HepG2 (cell line): ENCODE data around the gene KCTD13. TPM values are rescaled to one million over a fixed set of nuclear protein-coding genes. Genes with fewer than 3 reads are reported as not detected.

Source experiments
- GFI1 ChIP-seq: sonication (generic); formaldehyde crosslinking; IDR thresholded peaks from 2 replicates; pipeline ENCODE4 v1.5.0; 2020; ENCODE audit warnings: missing genetic modification reagents, mild to moderate bottlenecking, borderline replicate concordance
- HNF4A ChIP-seq: sonication (generic); formaldehyde crosslinking; IDR thresholded peaks from 2 replicates; pipeline ENCODE4 v1.4.0; 2020; ENCODE audit warnings: missing genetic modification reagents
- ISX ChIP-seq: sonication (generic); formaldehyde crosslinking; conservative IDR thresholded peaks from 2 replicates; pipeline ENCODE4 v1.5.0; 2020; ENCODE audit warnings: missing genetic modification reagents
- KDM2A ChIP-seq: sonication (generic); formaldehyde crosslinking; IDR thresholded peaks from 2 replicates; pipeline ENCODE4 v1.4.0; 2020; ENCODE audit warnings: low read depth, missing genetic modification reagents, borderline replicate concordance
- KLF6 ChIP-seq: IDR thresholded peaks from 2 replicates; pipeline ENCODE4 v1.8.0; 2016; ENCODE audit warnings: missing biosample characterization, missing genetic modification reagents
- NKX3-1 ChIP-seq: sonication (generic); formaldehyde crosslinking; IDR thresholded peaks from 2 replicates; pipeline ENCODE4 v1.5.0; 2020; ENCODE audit warnings: missing genetic modification reagents
- RBM39 ChIP-seq: fragments of 200-400 bp; formaldehyde crosslinking; IDR thresholded peaks from one replicate; pipeline ENCODE4 v1.6.1; 2018; ENCODE audit warnings: antibody characterized with exemption, mild to moderate bottlenecking, low read depth, low read length; ENCODE audit not compliant: poor library complexity, severe bottlenecking
- SCMH1 ChIP-seq: sonication (generic); formaldehyde crosslinking; IDR thresholded peaks from 2 replicates; pipeline ENCODE4 v1.9.0; 2021; ENCODE audit warnings: missing genetic modification reagents, mild to moderate bottlenecking, borderline replicate concordance
- TCF7 ChIP-seq: sonication (generic); IDR thresholded peaks from 2 replicates; pipeline ENCODE4 v1.6.1; 2016; ENCODE audit warnings: antibody characterized with exemption, low read depth
- U2AF2 ChIP-seq: fragments of 200-400 bp; formaldehyde crosslinking; IDR thresholded peaks from 2 replicates; pipeline ENCODE4 v1.6.1; 2017; ENCODE audit warnings: low read depth, mild to moderate bottlenecking, low read length
- WIZ ChIP-seq: sonication (generic); formaldehyde crosslinking; IDR thresholded peaks from 2 replicates; pipeline ENCODE4 v1.5.1; 2020; ENCODE audit warnings: mild to moderate bottlenecking, missing genetic modification reagents
- ZFP36L1 ChIP-seq: sonication (generic); formaldehyde crosslinking; IDR thresholded peaks from 2 replicates; pipeline ENCODE4 v1.8.0; 2022; ENCODE audit warnings: mild to moderate bottlenecking, missing genetic modification reagents, moderate library complexity
- ZFY ChIP-seq: sonication (generic); formaldehyde crosslinking; IDR thresholded peaks from 2 replicates; pipeline ENCODE4 v1.4.0; 2020; ENCODE audit warnings: missing genetic modification reagents
- ZNF24 ChIP-seq: fragments of 450-650 bp; IDR thresholded peaks from 2 replicates; pipeline ENCODE4 v1.6.1; 2017; ENCODE audit warnings: antibody characterized with exemption, mild to moderate bottlenecking
- ZNF460 ChIP-seq: sonication (generic); formaldehyde crosslinking; IDR thresholded peaks from 2 replicates; pipeline ENCODE4 v1.5.1; 2020; ENCODE audit warnings: missing genetic modification reagents, mild to moderate bottlenecking, borderline replicate concordance
- ZNF558 ChIP-seq: sonication (generic); formaldehyde crosslinking; IDR thresholded peaks from 2 replicates; pipeline ENCODE4 v1.9.0; 2022; ENCODE audit warnings: mild to moderate bottlenecking, missing genetic modification reagents, borderline replicate concordance
- ZNF720 ChIP-seq: sonication (generic); formaldehyde crosslinking; IDR thresholded peaks from 2 replicates; pipeline ENCODE4 v1.4.0; 2020; ENCODE audit warnings: missing genetic modification reagents
- ZNF841 ChIP-seq: sonication (generic); formaldehyde crosslinking; IDR thresholded peaks from 2 replicates; pipeline ENCODE4 v1.8.1; 2023; ENCODE audit warnings: missing genetic modification reagents, borderline replicate concordance
- polyA plus RNA-seq, 8 experiments: library from polyadenylated mRNA; depleted of rRNA in 3 of 8; stranded (reverse) in 7 of 8; unstranded in 1 of 8; fragments of >200 nt; fragmentation: Illumina TruSeq in 4 of 8; extraction: Trizol in 4 of 8; gene quantifications; 2 replicates each; pipeline versions ENCODE4 v1.2.1 to v1.2.3, GENCODE V29; 2011 to 2016; ENCODE audit warnings: low read depth in 4 of 8, missing spikeins in 1 of 8, mixed read lengths in 1 of 8; ENCODE audit not compliant: insufficient read depth in 1 of 8
- total RNA-seq, 5 experiments: library from RNA; depleted of rRNA; stranded (reverse); fragments of >200 nt; fragmentation: Illumina TruSeq; extraction: Trizol; gene quantifications; 2 replicates each; pipeline ENCODE4 v1.2.3, GENCODE V29; 2016; ENCODE audit warnings: low read depth in 1 of 5
- TF ChIP-seq, protein P1 (sequence below): sonication (generic); formaldehyde crosslinking; IDR thresholded peaks from 2 replicates; pipeline ENCODE4 v1.4.0; 2020; ENCODE audit warnings: mild to moderate bottlenecking, missing genetic modification reagents
- TF ChIP-seq, protein P2 (sequence below): sonication (generic); formaldehyde crosslinking; IDR thresholded peaks from 2 replicates; pipeline ENCODE4 v1.8.0; 2022; ENCODE audit warnings: missing genetic modification reagents, low read depth, mild to moderate bottlenecking, borderline replicate concordance
- TF ChIP-seq, protein P3 (sequence below): sonication (generic); formaldehyde crosslinking; IDR thresholded peaks from 2 replicates; pipeline ENCODE4 v1.5.1; 2020; ENCODE audit warnings: missing genetic modification reagents, mild to moderate bottlenecking, borderline replicate concordance
- TF ChIP-seq, protein P4 (sequence below): sonication (generic); formaldehyde crosslinking; IDR thresholded peaks from 2 replicates; pipeline ENCODE4 v1.5.0; 2020; ENCODE audit warnings: missing genetic modification reagents
- TF ChIP-seq, protein P5 (sequence below): sonication (generic); formaldehyde crosslinking; IDR thresholded peaks from 2 replicates; pipeline ENCODE4 v1.4.0; 2020; ENCODE audit warnings: missing genetic modification reagents

Gene KCTD13
- total and polyA plus RNA-seq, 2 of the 13 experiments (the other 11 are each of a cell fraction or from before 2014, with no cell fraction given): 6.3 to 14.7 TPM

DNA sequence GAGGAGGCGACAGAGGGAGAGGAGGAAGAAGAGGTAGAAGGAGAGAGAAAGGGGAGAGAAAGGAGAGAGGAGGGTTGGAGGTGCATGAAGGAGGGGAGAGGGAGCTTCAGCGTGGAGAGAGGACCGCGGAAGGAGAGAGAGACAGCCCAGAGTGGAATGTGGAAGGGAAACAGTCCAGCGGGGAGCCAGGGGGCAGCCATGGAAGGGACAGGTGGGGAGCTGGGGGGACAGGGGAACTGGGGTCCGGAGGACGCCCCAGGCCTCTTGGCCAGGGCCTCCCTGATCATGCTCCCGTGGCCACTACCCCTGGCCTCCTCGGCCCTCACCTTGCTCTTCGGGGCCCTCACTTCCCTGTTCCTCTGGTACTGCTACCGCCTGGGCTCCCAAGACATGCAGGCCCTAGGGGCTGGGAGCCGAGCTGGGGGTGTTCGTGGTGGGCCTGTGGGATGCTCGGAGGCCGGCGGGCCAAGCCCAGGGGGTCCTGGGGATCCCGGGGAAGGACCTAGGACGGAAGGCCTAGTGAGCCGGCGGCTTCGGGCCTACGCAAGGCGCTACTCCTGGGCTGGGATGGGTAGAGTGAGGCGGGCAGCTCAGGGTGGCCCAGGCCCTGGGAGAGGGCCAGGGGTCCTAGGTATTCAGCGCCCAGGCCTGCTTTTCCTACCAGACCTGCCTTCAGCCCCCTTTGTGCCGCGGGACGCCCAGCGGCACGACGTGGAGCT, 25.0 kb downstream of the KCTD13 start (continued):
- TF ChIP-seq NKX3-1: no peak
- 0 out of 2 replicates have a peak, but pooled peaks have one; percentile 44 for TF ChIP-seq KLF6 (CRISPR knock-in tag)
- TF ChIP-seq, protein P1, sequence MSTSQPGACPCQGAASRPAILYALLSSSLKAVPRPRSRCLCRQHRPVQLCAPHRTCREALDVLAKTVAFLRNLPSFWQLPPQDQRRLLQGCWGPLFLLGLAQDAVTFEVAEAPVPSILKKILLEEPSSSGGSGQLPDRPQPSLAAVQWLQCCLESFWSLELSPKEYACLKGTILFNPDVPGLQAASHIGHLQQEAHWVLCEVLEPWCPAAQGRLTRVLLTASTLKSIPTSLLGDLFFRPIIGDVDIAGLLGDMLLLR (CRISPR knock-in tag): no peak
- TF ChIP-seq, protein P2, sequence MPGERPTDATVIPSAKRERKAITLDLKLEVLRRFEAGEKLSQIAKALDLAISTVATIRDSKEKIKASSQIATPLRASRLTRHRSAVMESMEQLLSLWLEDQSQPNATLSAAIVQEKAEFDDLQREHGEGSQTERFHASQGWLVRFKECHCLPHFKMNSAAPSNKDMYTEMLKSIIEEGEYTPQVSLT (CRISPR knock-in tag): no peak
- TF ChIP-seq GFI1: no peak
- no peak for TF ChIP-seq ZFP36L1
- TF ChIP-seq U2AF2: no peak
- no peak for TF ChIP-seq RBM39
- TF ChIP-seq HNF4A (CRISPR knock-in tag): no peak
- TF ChIP-seq ZNF720 (CRISPR knock-in tag): no peak
- TF ChIP-seq, protein P3, sequence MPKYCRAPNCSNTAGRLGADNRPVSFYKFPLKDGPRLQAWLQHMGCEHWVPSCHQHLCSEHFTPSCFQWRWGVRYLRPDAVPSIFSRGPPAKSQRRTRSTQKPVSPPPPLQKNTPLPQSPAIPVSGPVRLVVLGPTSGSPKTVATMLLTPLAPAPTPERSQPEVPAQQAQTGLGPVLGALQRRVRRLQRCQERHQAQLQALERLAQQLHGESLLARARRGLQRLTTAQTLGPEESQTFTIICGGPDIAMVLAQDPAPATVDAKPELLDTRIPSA (CRISPR knock-in tag): peak; percentile 58
- TF ChIP-seq SCMH1 (CRISPR knock-in tag): no peak
- TF ChIP-seq ZNF24: no peak
- 0 out of 2 replicates have a peak, but pooled peaks have one; percentile 34 for TF ChIP-seq WIZ (CRISPR knock-in tag)
- TF ChIP-seq KDM2A (CRISPR knock-in tag): peak; percentile 44
- peak; percentile 96 for TF ChIP-seq ZFY (CRISPR knock-in tag)
- TF ChIP-seq, protein P4, sequence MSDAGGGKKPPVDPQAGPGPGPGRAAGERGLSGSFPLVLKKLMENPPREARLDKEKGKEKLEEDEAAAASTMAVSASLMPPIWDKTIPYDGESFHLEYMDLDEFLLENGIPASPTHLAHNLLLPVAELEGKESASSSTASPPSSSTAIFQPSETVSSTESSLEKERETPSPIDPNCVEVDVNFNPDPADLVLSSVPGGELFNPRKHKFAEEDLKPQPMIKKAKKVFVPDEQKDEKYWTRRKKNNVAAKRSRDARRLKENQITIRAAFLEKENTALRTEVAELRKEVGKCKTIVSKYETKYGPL (CRISPR knock-in tag): no peak
- no peak for TF ChIP-seq ISX
- TF ChIP-seq ZNF558 (CRISPR knock-in tag): peak; percentile 25; the same call in 1 of the 2 replicates
- TF ChIP-seq, protein P5, sequence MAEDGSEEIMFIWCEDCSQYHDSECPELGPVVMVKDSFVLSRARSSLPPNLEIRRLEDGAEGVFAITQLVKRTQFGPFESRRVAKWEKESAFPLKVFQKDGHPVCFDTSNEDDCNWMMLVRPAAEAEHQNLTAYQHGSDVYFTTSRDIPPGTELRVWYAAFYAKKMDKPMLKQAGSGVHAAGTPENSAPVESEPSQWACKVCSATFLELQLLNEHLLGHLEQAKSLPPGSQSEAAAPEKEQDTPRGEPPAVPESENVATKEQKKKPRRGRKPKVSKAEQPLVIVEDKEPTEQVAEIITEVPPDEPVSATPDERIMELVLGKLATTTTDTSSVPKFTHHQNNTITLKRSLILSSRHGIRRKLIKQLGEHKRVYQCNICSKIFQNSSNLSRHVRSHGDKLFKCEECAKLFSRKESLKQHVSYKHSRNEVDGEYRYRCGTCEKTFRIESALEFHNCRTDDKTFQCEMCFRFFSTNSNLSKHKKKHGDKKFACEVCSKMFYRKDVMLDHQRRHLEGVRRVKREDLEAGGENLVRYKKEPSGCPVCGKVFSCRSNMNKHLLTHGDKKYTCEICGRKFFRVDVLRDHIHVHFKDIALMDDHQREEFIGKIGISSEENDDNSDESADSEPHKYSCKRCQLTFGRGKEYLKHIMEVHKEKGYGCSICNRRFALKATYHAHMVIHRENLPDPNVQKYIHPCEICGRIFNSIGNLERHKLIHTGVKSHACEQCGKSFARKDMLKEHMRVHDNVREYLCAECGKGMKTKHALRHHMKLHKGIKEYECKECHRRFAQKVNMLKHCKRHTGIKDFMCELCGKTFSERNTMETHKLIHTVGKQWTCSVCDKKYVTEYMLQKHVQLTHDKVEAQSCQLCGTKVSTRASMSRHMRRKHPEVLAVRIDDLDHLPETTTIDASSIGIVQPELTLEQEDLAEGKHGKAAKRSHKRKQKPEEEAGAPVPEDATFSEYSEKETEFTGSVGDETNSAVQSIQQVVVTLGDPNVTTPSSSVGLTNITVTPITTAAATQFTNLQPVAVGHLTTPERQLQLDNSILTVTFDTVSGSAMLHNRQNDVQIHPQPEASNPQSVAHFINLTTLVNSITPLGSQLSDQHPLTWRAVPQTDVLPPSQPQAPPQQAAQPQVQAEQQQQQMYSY (CRISPR knock-in tag): no peak
- no peak for TF ChIP-seq TCF7
- TF ChIP-seq ZNF460 (CRISPR knock-in tag): no peak
- no peak for TF ChIP-seq ZNF841
